Brain microvascular endothelial cell (primary cell): ENCODE results near the gene PHLPP1.
A peak's percentile ranks its signal among the peaks of the same experiment; 100 is the strongest.

Source experiments
- DNase-seq: peaks from one replicate; pipeline ENCODE4 v3.0.0-alpha.2; 2020
- H3K27ac ChIP-seq: fragments of 250-450 bp; sonication (Bioruptor Pico); 2 replicates; pipeline ENCODE4 v1.5.1; 2020; ENCODE audit warnings: mild to moderate bottlenecking, moderate library complexity
- H3K27me3 ChIP-seq: fragments of 250-450 bp; sonication (Bioruptor Pico); replicated peaks from 2 replicates; pipeline ENCODE4 v1.5.1; 2020; ENCODE audit warnings: mild to moderate bottlenecking
- H3K36me3 ChIP-seq: fragments of 250-450 bp; sonication (Bioruptor Pico); replicated peaks from 2 replicates; pipeline ENCODE4 v1.5.1; 2020; ENCODE audit warnings: mild to moderate bottlenecking
- H3K4me3 ChIP-seq: 2 replicates; pipeline ENCODE4 v1.5.1; 2011; ENCODE audit warnings: low read depth, mild to moderate bottlenecking, control low read depth, low read length, moderate library complexity
- in situ Hi-C: cut with HindIII; loops from 2 replicates; pipeline ENCODE4 v1.10.0; 2017; ENCODE audit warnings: low sequenced_read_pairs, low pct_ligation_motif_present
- TF ChIP-seq, protein P1 (sequence below): IDR thresholded peaks from 2 replicates; pipeline ENCODE4 v1.5.1; 2011; ENCODE audit warnings: low read depth, mild to moderate bottlenecking, moderate library complexity, low read length, control low read depth, inconsistent platforms; ENCODE audit errors: missing control alignments

The PHLPP1 gene

DNA sequence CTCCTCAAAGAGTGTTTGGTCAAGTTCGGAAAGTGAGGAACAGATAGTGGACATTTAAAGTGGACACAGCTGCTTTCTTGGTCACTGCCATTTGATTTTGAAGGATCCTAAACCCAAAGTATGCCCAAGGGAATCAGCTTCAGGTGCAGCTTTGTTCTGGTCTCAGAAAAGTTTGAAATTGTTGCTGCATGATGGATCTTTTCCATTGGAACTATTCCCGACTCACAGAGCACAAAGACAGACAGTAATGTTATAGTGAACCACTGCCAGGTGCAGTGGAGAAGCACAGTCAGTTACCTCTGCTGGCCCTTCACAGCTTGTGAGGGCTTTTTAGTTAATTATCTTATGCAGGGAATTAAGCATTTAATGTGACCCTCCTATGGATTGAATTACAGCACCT, 301.7 kb downstream of the PHLPP1 start:
- no peak overlapping the region for H3K4me3 ChIP-seq
- DNase-seq, result no peak
- in situ Hi-C loops, result no loop called here
- no peak overlapping the region for H3K27ac ChIP-seq
- H3K36me3 ChIP-seq, result no peaks in the 10 kb centered on the region
- TF ChIP-seq, protein P1, sequence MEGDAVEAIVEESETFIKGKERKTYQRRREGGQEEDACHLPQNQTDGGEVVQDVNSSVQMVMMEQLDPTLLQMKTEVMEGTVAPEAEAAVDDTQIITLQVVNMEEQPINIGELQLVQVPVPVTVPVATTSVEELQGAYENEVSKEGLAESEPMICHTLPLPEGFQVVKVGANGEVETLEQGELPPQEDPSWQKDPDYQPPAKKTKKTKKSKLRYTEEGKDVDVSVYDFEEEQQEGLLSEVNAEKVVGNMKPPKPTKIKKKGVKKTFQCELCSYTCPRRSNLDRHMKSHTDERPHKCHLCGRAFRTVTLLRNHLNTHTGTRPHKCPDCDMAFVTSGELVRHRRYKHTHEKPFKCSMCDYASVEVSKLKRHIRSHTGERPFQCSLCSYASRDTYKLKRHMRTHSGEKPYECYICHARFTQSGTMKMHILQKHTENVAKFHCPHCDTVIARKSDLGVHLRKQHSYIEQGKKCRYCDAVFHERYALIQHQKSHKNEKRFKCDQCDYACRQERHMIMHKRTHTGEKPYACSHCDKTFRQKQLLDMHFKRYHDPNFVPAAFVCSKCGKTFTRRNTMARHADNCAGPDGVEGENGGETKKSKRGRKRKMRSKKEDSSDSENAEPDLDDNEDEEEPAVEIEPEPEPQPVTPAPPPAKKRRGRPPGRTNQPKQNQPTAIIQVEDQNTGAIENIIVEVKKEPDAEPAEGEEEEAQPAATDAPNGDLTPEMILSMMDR, result no peak
- peaks cover 3% of the 10 kb centered on the region for H3K27me3 ChIP-seq

DNA sequence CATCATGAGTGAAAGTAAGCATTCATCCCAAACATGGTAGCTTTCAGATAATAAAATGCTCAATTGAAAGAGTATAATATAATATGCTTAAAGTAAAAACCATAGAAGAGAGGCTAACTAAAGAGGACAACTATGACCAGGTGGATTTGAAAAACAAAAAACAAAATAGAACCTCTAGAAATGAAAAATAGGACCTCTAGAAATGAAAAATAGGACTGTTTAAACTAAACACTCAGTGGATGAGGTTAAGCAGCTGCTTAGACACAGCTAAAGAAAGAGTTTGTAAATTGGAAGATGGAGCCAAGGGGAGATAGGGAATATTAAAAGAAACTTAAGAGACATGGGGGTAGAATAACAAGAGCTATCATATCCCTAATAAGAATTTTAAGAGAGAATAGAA, 302.6 kb downstream of the PHLPP1 start:
- Histone ChIP-seq H3K27ac (no peak overlapping the region), H3K27me3 (peaks cover 3% of the 10 kb centered on the region), H3K36me3 (no peaks in the 10 kb centered on the region), H3K4me3 (no peak overlapping the region)
- no peak for DNase-seq
- TF ChIP-seq, protein P1, result no peak
- in situ Hi-C loops, result no loop called here

DNA sequence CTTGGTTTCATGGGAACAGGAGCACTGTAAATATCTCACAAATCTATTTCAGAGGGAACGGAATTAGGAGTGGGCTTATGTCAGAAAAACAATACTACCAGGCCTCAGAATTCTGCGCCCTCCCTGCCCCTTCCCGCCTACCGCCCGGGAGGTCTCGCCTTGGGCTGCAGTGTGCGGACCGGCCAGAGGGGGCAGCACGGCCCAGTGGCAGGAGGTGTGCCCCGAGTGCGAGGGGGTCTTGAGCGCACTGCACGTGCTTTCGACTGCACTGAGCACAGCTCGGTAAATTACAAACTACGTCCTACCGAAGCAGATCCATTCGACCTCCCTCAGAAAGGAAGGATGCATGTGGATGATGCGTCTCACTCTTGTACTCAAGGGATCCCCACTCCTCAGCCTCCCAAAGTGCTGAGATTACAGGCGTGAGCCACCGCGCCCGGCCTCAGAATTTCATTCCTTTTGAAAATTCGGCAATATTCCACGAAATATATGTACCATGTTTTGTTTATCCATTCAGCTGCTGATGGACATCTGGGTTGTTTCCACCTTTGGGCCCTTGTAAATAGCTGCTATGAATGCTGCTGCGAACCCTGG, 307.2 kb downstream of the PHLPP1 start:
- Histone ChIP-seq H3K36me3 (no peaks in the 10 kb centered on the region), H3K27ac (no peak overlapping the region), H3K27me3 (no peaks in the 10 kb centered on the region), H3K4me3 (no peak overlapping the region)
- in situ Hi-C loops, result no loop called here
- TF ChIP-seq, protein P1, result peak; percentile 71
- no peak for DNase-seq

DNA sequence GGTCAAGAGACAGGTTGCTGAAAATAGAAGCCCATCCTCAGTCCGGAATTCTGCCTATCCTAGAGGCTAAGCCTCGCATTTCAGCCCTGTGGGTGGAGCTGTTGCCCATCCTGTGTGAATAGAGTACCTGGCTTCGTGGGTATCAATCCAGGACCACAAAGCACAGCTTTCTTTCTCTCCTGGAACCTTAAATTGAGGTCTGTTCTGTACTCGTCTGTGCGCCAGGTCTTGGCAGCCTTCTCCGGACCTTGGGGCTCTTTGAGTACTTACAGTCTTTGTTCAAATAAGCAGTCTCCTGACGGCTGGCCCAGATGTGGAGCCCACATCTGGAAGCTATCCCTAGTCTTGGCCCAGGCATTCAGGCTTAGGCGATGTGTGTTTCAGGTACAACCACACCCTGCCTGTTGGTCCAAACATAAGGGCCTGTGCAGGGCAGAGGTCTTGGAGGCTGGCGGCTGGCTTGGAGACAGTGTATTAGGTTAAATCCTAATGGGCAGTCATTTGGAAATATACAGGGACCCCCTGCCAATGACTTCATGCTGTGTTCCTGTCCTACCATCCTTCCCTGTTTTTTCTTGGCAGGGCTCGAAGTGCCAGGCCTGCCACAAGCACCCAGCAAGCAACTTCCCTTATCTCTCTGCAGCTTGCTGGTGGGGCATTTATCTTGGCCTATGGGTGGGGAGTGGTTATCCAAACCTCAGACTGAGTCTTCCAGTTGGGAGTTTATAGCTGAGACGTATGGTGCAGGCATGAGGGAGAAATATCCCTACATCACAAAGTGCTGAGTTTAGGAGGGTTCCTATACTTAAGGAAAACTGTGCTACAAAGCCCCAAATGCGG, 310.1 kb downstream of the PHLPP1 start:
- in situ Hi-C loops, result loop anchor here (25.0 kb wide), 1 partner anchor 412 kb away; no protein-coding TSS in a partner anchor
- Histone ChIP-seq H3K27me3 (no peaks in the 10 kb centered on the region), H3K36me3 (no peaks in the 10 kb centered on the region), H3K4me3 (no peak overlapping the region), H3K27ac (no peak overlapping the region)
- no peak for DNase-seq
- TF ChIP-seq, protein P1, result peak; percentile 48

DNA sequence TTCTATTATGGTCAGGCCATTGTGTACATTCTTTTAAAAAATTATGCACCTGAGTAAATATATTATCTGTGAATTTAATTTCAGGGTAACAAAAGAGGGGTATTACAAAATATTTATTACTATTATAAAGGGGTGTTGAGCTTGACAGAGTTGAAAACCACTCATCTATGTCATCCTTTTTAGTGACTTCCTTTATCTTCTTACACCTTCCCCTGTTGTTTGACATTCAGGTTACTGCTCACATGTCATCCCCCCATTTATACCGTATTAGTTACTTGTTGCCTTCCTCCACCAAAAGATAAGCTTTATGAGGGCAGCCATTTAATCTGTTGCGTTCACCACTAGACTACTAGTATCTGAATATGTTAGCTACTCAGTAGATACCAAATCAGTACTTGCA, 313.0 kb downstream of the PHLPP1 start:
- in situ Hi-C loops, result loop anchor here (25.0 kb wide), 1 partner anchor 409 kb away; no protein-coding TSS in a partner anchor
- DNase-seq, result no peak

More for the DNA sequence above, 313.0 kb downstream of the PHLPP1 start:
- Histone ChIP-seq H3K27me3 (no peaks in the 10 kb centered on the region), H3K27ac (no peak overlapping the region), H3K4me3 (no peak overlapping the region), H3K36me3 (no peaks in the 10 kb centered on the region)
- TF ChIP-seq, protein P1, result no peak
